K562 (cell line): ENCODE data around the gene SLC25A42. TPM values are rescaled to one million over a fixed set of nuclear protein-coding genes. Genes with fewer than 3 reads are reported as not detected.
A peak's percentile ranks its signal among the peaks of the same experiment; 100 is the strongest.

Source experiments
- ATF1 ChIP-seq, 2 experiments: fragments of 450-650 bp in 1 of 2; IDR thresholded peaks; 2 replicates each; pipeline ENCODE4 v1.6.1; 2016; ENCODE audit warnings: missing compliant biosample characterization in 1 of 2, missing genetic modification characterization in 1 of 2
- CUX1 ChIP-seq: fragments of 200-800 bp; sonication (Bioruptor generic); IDR thresholded peaks from 2 replicates; pipeline ENCODE4 v1.6.1; 2016; ENCODE audit warnings: missing genetic modification characterization, missing compliant biosample characterization
- ETV1 ChIP-seq: fragments of 450-650 bp; conservative IDR thresholded peaks from 2 replicates; pipeline ENCODE4 v1.6.1; 2016; ENCODE audit warnings: missing genetic modification characterization, control low read depth, low read depth, missing compliant biosample characterization
- FOXA3 ChIP-seq, 2 experiments: fragments of 450-650 bp in 1 of 2; sonication (generic) in 1 of 2; formaldehyde crosslinking; IDR thresholded peaks in 1 of 2; conservative IDR thresholded peaks in 1 of 2; 2 replicates each; pipeline versions ENCODE4 v1.4.0 to v1.8.0; 2020 to 2022; ENCODE audit warnings: mild to moderate bottlenecking in 2 of 2, missing genetic modification reagents in 1 of 2
- NCOA2 ChIP-seq, 2 experiments: fragments of 450-650 bp; IDR thresholded peaks; 2 replicates each; pipeline ENCODE4 v1.6.1; 2018; ENCODE audit warnings: mild to moderate bottlenecking in 2 of 2, moderate library complexity in 1 of 2; ENCODE audit not compliant: partially characterized antibody in 2 of 2
- RREB1 ChIP-seq: fragments of 250-450 bp; sonication (Bioruptor Pico); IDR thresholded peaks from 2 replicates; pipeline ENCODE4 v1.4.0; 2020
- SRSF9 ChIP-seq: fragments of 200-400 bp; formaldehyde crosslinking; IDR thresholded peaks from 2 replicates; pipeline ENCODE4 v1.6.1; 2017; ENCODE audit warnings: low read depth, low read length, borderline replicate concordance
- TAF7 ChIP-seq: fragments of 450-650 bp; IDR thresholded peaks from 2 replicates; pipeline ENCODE4 v1.6.1; 2016; ENCODE audit warnings: missing genetic modification characterization, missing compliant biosample characterization
- TBL1XR1 ChIP-seq, 2 experiments: IDR thresholded peaks; 2 replicates each; pipeline ENCODE4 v1.6.1; 2012; ENCODE audit warnings: improper control_type of control experiment in 2 of 2, low read length in 2 of 2, mild to moderate bottlenecking in 1 of 2
- TCF3 ChIP-seq: sonication (generic); formaldehyde crosslinking; IDR thresholded peaks from 2 replicates; pipeline ENCODE4 v1.4.0; 2020; ENCODE audit warnings: mild to moderate bottlenecking, missing genetic modification reagents
- TEAD4 ChIP-seq, 2 experiments: sonication (generic) in 1 of 2; formaldehyde crosslinking in 1 of 2; IDR thresholded peaks; 2 replicates each; pipeline versions ENCODE4 v1.6.1 to v1.8.0; 2012 to 2022; ENCODE audit warnings: borderline replicate concordance in 1 of 2, inconsistent platforms in 1 of 2, low read length in 1 of 2, mild to moderate bottlenecking in 1 of 2, missing genetic modification reagents in 1 of 2
- ZNF12 ChIP-seq: sonication (generic); formaldehyde crosslinking; IDR thresholded peaks from 2 replicates; pipeline ENCODE4 v1.4.0; 2020; ENCODE audit warnings: mild to moderate bottlenecking, missing genetic modification reagents
- ZNF41 ChIP-seq: fragments of 250-450 bp; sonication (Bioruptor Pico); conservative IDR thresholded peaks from 2 replicates; pipeline ENCODE4 v1.4.0; 2020; ENCODE audit warnings: mild to moderate bottlenecking
- ZNF695 ChIP-seq: fragments of 450-650 bp; formaldehyde crosslinking; IDR thresholded peaks from 2 replicates; pipeline ENCODE4 v1.4.0; 2020; ENCODE audit warnings: mild to moderate bottlenecking, moderate library complexity
- ZNF75A ChIP-seq: fragments of 450-650 bp; formaldehyde crosslinking; IDR thresholded peaks from 2 replicates; pipeline ENCODE4 v1.4.0; 2020; ENCODE audit warnings: mild to moderate bottlenecking
- ZNF780A ChIP-seq: fragments of 250-450 bp; sonication (Bioruptor Pico); IDR thresholded peaks from 2 replicates; pipeline ENCODE4 v1.5.0; 2021; ENCODE audit warnings: mild to moderate bottlenecking
- polyA plus RNA-seq, 8 experiments: library from polyadenylated mRNA; depleted of rRNA in 4 of 8; stranded (reverse) in 5 of 8; unstranded in 3 of 8; fragments of >200 nt; fragmentation: Nextera tagmentation in 2 of 8; fragmentation: Illumina TruSeq in 1 of 8; extraction: Ambion mirVana in 2 of 8; extraction: Trizol in 1 of 8; gene quantifications; 2 replicates each; pipeline versions ENCODE4 v1.2.1 to v1.2.3, GENCODE V29; 2011 to 2014; ENCODE audit warnings: inconsistent platforms in 1 of 8, missing spikeins in 1 of 8
- total RNA-seq, 7 experiments: library from RNA; depleted of rRNA in 6 of 7; stranded (reverse); fragments of >200 nt in 6 of 7; fragmentation: Illumina TruSeq in 2 of 7; extraction: Trizol in 2 of 7; gene quantifications; 2 replicates each; pipeline versions ENCODE4 v1.2.1 to v1.2.3, GENCODE V29; 2011 to 2021; ENCODE audit warnings: low replicate concordance in 1 of 7

SLC25A42 gene
- total and polyA plus RNA-seq, 9 of the 15 experiments (the other 6 are each of a cell fraction or from before 2014, with no cell fraction given) = 0.59 to 32.2 (median 14.1) TPM

DNA sequence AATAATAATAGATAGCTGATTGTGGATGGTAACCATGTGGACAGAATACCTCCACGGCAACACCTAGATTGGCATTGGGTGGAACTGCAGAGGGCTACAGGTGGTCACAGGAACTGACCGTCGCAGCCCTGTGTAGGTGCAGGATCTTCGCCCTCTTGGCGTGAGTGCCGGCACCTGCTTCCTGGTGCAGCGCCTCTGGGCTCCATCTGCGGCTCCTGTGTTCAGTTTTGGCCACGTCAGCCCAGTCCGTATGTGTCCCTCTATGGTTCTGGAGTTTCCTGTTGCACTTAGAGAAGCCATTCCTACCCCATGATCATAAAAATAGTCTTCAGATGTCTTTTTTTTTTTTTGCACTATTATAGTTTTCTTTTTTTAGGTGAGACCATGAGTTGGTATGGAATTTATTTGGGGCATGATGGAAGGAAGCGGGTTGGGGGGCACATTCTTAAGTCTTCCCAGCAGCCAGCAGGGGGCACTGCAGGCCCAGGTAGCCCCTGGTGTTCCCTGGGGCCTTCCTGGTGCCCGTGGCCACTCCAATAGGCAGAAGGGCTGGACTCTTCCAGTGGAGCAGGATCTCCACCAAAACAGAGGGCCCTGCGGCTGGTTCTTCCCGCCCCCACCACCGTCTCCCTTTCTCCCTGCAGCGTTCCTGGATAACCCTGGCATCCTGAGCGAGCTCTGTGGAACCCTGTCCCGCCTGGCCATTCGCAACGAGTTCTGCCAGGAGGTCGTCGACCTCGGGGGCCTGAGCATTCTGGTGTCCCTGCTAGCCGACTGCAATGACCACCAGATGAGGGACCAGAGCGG, 10.1 kb upstream of the SLC25A42 start (continued):
- TF ChIP-seq RREB1 (CRISPR knock-in tag) (no peak), ZNF695 (no peak), ZNF41 (no peak), TEAD4 (IDR thresholded peaks at IDR 0.05; ENCODE audit: low read length) (peak; percentile 32), TEAD4 (CRISPR knock-in tag; IDR thresholded peaks at IDR 0.05; ENCODE audit: borderline replicate concordance) (no peak), ZNF75A (no peak), FOXA3 (CRISPR knock-in tag; conservative IDR thresholded peaks at IDR 0.05 in 1 of 2, IDR thresholded peaks at IDR 0.05 in 1 of 2) (no peak), TBL1XR1 (IDR thresholded peaks at IDR 0.05; ENCODE audit: low read length in 2 of 2) (no peak), TAF7 (tag) (no peak), SRSF9 (no peak), ATF1 (CRISPR knock-in tag; IDR thresholded peaks at IDR 0.05) (no peak), ATF1 (tag; IDR thresholded peaks at IDR 0.05) (no peak), NCOA2 (IDR thresholded peaks at IDR 0.05; ENCODE audit: partially characterized antibody in 2 of 2) (no peak), TCF3 (CRISPR knock-in tag) (no peak), ZNF12 (no peak), ETV1 (tag) (no peak), CUX1 (CRISPR knock-in tag) (no peak), ZNF780A (CRISPR knock-in tag) (no peak)
